ENCODE results near the gene TNRC6B. TPM values are rescaled to one million over a fixed set of nuclear protein-coding genes. Genes with fewer than 3 reads are reported as not detected.

Gene TNRC6B
- total and polyA plus RNA-seq, 2 experiments from 2014 or later = 23.7 to 25.8 TPM

- Histone ChIP-seq H4K20me1 (ENCODE audit: insufficient read depth, poor library complexity, severe bottlenecking) (no peaks in the 10 kb centered on the region), H3K27me3 (no peaks in the 10 kb centered on the region), H3K9me3 (ENCODE audit: low read depth) (no peaks in the 10 kb centered on the region), H3K9me2 (replicated peaks; ENCODE audit: insufficient read depth) (no peaks in the 10 kb centered on the region), H3K4me2 (no peak overlapping the region), H2AFZ (no peak overlapping the region), H3K4me1 (ENCODE audit: insufficient read depth) (no peaks in the 10 kb centered on the region), H3K79me2 (peaks cover 5% of the 10 kb centered on the region), H3K36me3 (replicated peaks; ENCODE audit: insufficient read depth, low read depth) (no peaks in the 10 kb centered on the region), H3K27ac (no peak overlapping the region), H3K4me3 (no peak overlapping the region)
- DNase-seq (ENCODE audit: low spot score) = no peak
- 92% methylated on average over 5 of the region's 5 CpGs for WGBS (ENCODE audit: low lambda C conversion rate, missing lambda C conversion rate)
- no peak for TF ChIP-seq EZH2phosphoT487 (IDR thresholded peaks at IDR 0.05; ENCODE audit: low read depth, severe bottlenecking, unreplicated experiment)
- TF ChIP-seq EZH2 (IDR thresholded peaks at IDR 0.05; ENCODE audit: borderline replicate concordance) = no peak
- no peak for TF ChIP-seq CTCF (IDR thresholded peaks at IDR 0.05; ENCODE audit: poor library complexity)
Measured at GRCh38 chr22:40340044-40340443, 162.3 kb downstream of the TNRC6B start.

- TF ChIP-seq CTCF (IDR thresholded peaks at IDR 0.05; ENCODE audit: poor library complexity) (no peak), EZH2 (IDR thresholded peaks at IDR 0.05; ENCODE audit: borderline replicate concordance) (no peak), EZH2phosphoT487 (IDR thresholded peaks at IDR 0.05; ENCODE audit: low read depth, severe bottlenecking, unreplicated experiment) (no peak)
- no peaks in the 10 kb centered on the region for H3K9me3 ChIP-seq (ENCODE audit: low read depth)
- 81% methylated on average over 4 of the region's 4 CpGs for WGBS (ENCODE audit: low lambda C conversion rate, missing lambda C conversion rate)
Measured at GRCh38 chr22:40341604-40342003, 163.9 kb downstream of the TNRC6B start.

GRCh38 chr22:40342521-40342920 is 164.8 kb downstream of the TNRC6B start:
- no peaks in the 10 kb centered on the region for H3K9me2 ChIP-seq (replicated peaks; ENCODE audit: insufficient read depth)
- H3K4me1 ChIP-seq (ENCODE audit: insufficient read depth) = peaks cover 5% of the 10 kb centered on the region
- H4K20me1 ChIP-seq (ENCODE audit: insufficient read depth, poor library complexity, severe bottlenecking) = no peaks in the 10 kb centered on the region
- TF ChIP-seq CTCF (IDR thresholded peaks at IDR 0.05; ENCODE audit: poor library complexity) (no peak), EZH2phosphoT487 (IDR thresholded peaks at IDR 0.05; ENCODE audit: low read depth, severe bottlenecking, unreplicated experiment) (no peak), EZH2 (IDR thresholded peaks at IDR 0.05; ENCODE audit: borderline replicate concordance) (no peak)
- H2AFZ ChIP-seq = no peak overlapping the region
- H3K36me3 ChIP-seq (replicated peaks; ENCODE audit: insufficient read depth, low read depth) = no peaks in the 10 kb centered on the region
- WGBS (ENCODE audit: low lambda C conversion rate, missing lambda C conversion rate) = 66% methylated on average over 9 of the region's 9 CpGs
- H3K4me3 ChIP-seq = no peak overlapping the region
- H3K9me3 ChIP-seq (ENCODE audit: low read depth) = no peaks in the 10 kb centered on the region
- H3K27me3 ChIP-seq = no peaks in the 10 kb centered on the region
- no peak for DNase-seq (ENCODE audit: low spot score)
- H3K4me2 ChIP-seq = no peak overlapping the region
- H3K27ac ChIP-seq = no peak overlapping the region
- H3K79me2 ChIP-seq = peaks cover 13% of the 10 kb centered on the region

More at GRCh38 chr22:40341604-40342003, 163.9 kb downstream of the TNRC6B start:
- DNase-seq (ENCODE audit: low spot score) = no peak
- no peaks in the 10 kb centered on the region for H3K4me1 ChIP-seq (ENCODE audit: insufficient read depth)
- H3K4me3 ChIP-seq = no peak overlapping the region
- no peak overlapping the region for H2AFZ ChIP-seq
- no peaks in the 10 kb centered on the region for H3K27me3 ChIP-seq
- H3K27ac ChIP-seq = no peak overlapping the region
- peaks cover 5% of the 10 kb centered on the region for H3K79me2 ChIP-seq
- H4K20me1 ChIP-seq (ENCODE audit: insufficient read depth, poor library complexity, severe bottlenecking) = no peaks in the 10 kb centered on the region
- no peaks in the 10 kb centered on the region for H3K9me2 ChIP-seq (replicated peaks; ENCODE audit: insufficient read depth)
- no peaks in the 10 kb centered on the region for H3K36me3 ChIP-seq (replicated peaks; ENCODE audit: insufficient read depth, low read depth)
- no peak overlapping the region for H3K4me2 ChIP-seq

GRCh38 chr22:40345271-40345670 is 167.5 kb downstream of the TNRC6B start:
- Histone ChIP-seq H3K9me3 (ENCODE audit: low read depth) (no peaks in the 10 kb centered on the region), H3K4me1 (ENCODE audit: insufficient read depth) (peaks cover 13% of the 10 kb centered on the region), H2AFZ (peak overlapping the region; percentile 83), H4K20me1 (ENCODE audit: insufficient read depth, poor library complexity, severe bottlenecking) (peaks cover 9% of the 10 kb centered on the region), H3K27ac (peak overlapping the region; percentile 94), H3K27me3 (no peaks in the 10 kb centered on the region), H3K36me3 (replicated peaks; ENCODE audit: insufficient read depth, low read depth) (no peaks in the 10 kb centered on the region), H3K4me2 (peak overlapping the region; percentile 91), H3K9me2 (replicated peaks; ENCODE audit: insufficient read depth) (no peaks in the 10 kb centered on the region), H3K79me2 (peaks cover 38% of the 10 kb centered on the region), H3K4me3 (peak overlapping the region; percentile 92)
- DNase-seq (ENCODE audit: low spot score) = peak; percentile 34
- TF ChIP-seq EZH2 (IDR thresholded peaks at IDR 0.05; ENCODE audit: borderline replicate concordance) = no peak
- no peak for TF ChIP-seq EZH2phosphoT487 (IDR thresholded peaks at IDR 0.05; ENCODE audit: low read depth, severe bottlenecking, unreplicated experiment)
- TF ChIP-seq CTCF (IDR thresholded peaks at IDR 0.05; ENCODE audit: poor library complexity) = no peak
- WGBS (ENCODE audit: low lambda C conversion rate, missing lambda C conversion rate) = 84% methylated on average over 5 of the region's 6 CpGs
